Coronary artery (tissue), 2 donors: ENCODE data around the gene MEG3.

Experiments
- DNase-seq: peaks from one replicate; pipeline ENCODE4 v3.0.0-alpha.2; 2017; ENCODE audit warnings: low spot score
- H3K27ac ChIP-seq, 2 donors: fragments of 200-600 bp; sonication (generic); one replicate each; pipeline ENCODE4 v1.5.1; 2016 to 2019
- H3K4me3 ChIP-seq: fragments of 200-600 bp; sonication (generic); 2 replicates; pipeline ENCODE4 v1.5.1; 2016; ENCODE audit warnings: mild to moderate bottlenecking, moderate library complexity
- TF ChIP-seq, protein P1 (sequence below): fragments of 200-600 bp; sonication (generic); IDR thresholded peaks from one replicate; pipeline ENCODE4 v1.5.1; 2019; ENCODE audit warnings: antibody characterized with exemption

Gene MEG3

DNA sequence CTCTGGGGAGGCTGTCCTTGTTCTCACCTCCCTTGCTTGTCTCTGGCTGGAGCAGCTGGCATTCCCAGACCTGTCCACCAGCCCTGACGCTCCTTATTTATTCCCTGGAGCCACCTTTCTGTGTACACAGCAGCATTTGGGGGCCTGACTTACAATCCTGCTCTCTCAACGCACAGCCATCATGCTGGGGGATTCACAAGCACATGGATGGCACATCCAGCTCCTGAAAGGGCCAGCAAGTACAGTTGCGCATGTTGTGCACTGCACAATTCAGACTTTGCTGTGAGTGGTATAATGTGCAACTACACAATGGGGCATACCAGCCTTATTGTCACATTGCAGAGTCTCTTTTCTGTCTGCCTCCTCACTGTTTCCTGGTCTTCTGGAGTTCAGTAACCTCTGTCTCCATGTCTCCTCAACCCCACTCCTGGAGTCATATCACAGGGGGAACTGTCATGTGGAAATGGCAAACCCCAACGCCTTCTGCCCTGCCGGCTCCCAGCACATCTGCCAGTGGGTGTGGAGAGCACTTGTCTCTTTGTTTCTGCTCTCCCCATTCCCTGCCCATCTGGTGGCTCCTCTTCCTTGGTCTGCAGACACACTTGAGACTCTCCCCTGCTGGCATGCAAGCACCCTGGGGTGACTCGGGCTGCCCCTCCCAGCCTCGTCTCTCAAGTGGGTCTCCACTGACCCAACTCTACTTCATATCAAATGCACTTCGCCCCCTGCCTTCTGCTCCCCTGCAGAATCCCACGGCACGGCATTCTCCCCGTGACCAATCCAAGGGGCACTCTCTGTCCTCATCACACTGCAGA is 41.2 kb upstream of the MEG3 start:
- no peak for DNase-seq
- H3K4me3 ChIP-seq = no peak overlapping the region
- TF ChIP-seq, protein P1, sequence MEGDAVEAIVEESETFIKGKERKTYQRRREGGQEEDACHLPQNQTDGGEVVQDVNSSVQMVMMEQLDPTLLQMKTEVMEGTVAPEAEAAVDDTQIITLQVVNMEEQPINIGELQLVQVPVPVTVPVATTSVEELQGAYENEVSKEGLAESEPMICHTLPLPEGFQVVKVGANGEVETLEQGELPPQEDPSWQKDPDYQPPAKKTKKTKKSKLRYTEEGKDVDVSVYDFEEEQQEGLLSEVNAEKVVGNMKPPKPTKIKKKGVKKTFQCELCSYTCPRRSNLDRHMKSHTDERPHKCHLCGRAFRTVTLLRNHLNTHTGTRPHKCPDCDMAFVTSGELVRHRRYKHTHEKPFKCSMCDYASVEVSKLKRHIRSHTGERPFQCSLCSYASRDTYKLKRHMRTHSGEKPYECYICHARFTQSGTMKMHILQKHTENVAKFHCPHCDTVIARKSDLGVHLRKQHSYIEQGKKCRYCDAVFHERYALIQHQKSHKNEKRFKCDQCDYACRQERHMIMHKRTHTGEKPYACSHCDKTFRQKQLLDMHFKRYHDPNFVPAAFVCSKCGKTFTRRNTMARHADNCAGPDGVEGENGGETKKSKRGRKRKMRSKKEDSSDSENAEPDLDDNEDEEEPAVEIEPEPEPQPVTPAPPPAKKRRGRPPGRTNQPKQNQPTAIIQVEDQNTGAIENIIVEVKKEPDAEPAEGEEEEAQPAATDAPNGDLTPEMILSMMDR = no peak
- no peak overlapping the region for H3K27ac ChIP-seq

DNA sequence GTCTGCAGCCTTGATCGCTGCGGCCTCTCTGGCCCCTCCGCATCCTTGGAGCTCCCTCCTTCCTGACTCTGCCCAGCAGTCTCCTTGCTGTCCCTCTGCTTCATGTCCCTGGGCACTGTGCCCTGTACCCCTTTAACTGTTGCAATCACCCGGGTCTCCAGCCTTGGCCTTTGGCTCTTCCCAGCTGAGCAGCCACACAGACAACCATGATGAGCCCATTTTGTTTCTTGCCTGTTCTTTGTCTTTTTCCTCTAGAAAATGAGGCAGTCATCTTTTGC is 40.6 kb upstream of the MEG3 start:
- TF ChIP-seq, protein P1 = no peak
- Histone ChIP-seq H3K27ac (no peak overlapping the region), H3K4me3 (no peak overlapping the region)
- DNase-seq = no peak

DNA sequence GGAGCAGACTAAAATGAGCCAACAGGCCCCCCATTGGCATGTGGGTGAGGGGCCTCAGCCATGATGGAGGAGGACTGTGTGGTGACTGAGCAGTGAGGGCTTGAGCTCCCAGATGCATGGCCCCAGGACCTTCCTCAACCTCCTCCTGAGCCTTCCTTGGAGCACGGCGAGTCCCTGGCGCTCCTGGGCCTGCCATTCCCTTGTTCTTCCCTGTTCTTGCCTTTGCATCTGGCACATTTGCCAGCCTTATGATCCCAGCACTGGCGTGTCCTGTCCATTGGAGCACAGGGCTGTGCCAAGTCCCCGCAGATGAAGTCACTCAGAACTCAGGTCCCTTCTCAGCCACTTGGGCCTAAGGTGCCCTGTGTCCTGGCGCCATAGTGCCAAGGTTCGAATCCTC is 40.3 kb upstream of the MEG3 start:
- DNase-seq = no peak
- TF ChIP-seq, protein P1 = no peak
- Histone ChIP-seq H3K4me3 (no peak overlapping the region), H3K27ac (no peak overlapping the region)

DNA sequence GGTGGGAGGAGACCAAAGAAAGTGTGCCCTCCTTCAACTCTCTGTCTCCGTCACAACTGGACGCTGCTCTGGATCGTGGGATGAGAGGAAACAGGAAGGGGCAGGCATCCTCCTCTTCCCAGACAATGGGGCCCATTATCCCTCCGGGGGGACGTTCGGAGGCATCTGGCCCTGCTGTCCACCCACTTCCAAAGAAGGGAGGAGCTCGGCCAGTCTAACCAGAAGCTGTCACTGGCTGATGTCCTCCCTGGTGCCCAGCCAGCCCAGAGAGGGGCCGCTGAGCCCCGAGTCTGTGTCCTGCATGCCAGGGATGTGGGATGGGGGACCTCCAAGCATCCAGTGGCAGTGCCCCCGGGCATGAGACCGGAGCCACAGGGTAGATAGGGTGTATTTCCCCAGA is 39.8 kb upstream of the MEG3 start:
- TF ChIP-seq, protein P1 = no peak
- Histone ChIP-seq H3K4me3 (no peak overlapping the region), H3K27ac (no peak overlapping the region)
- DNase-seq = no peak

DNA sequence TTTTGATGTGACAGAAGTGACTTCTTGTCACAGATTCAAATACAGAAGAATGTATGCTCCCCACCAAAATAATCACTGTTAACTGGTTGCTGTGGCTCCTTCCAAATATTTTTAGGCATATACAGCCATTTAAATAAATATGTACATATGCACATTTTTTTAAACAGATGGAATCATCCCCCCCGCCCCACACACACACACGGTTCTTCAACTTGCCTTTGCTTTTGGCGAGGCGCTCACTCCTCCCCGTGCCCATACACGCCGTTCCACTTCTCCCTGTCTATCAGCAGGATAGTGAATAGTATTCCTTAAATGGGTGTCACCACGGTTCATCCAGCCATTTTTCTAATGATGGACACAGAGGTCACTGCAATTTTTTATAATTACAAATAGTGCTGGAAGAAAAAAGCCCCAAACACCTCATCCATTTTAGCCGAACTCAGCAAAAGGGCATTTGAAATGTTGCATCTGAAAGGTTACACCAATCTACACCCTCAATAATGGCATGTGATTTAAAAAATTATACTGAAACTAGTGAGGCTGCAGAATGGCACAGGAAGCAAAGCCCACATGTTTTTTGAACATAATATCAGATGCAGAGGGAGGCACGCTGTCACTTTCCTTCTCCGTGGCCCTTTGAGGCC is 39.2 kb upstream of the MEG3 start:
- Histone ChIP-seq H3K4me3 (no peak overlapping the region), H3K27ac (no peak overlapping the region)
- TF ChIP-seq, protein P1 = no peak
- no peak for DNase-seq

DNA sequence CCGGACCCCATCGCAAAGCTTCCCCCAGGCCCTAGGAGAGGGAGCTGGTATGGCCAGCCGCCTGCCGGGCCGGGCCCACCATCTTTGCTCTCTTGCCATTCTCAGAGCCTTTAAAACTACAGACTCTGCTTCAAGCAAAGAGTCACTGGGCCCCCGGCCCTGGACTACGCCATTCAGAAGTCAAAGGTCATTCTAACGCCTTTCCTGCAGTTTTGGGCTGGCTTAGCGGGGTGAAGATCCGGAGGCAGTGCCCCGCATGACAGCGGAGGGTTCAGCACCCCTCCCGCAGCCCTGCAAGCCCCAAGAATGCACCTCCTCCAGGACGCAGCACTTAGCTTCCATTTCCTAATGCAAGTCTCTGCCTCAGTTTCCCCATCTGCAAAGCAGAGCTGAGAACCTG is 38.3 kb upstream of the MEG3 start:
- TF ChIP-seq, protein P1 = no peak
- DNase-seq = no peak
- no peak overlapping the region for H3K4me3 ChIP-seq
- H3K27ac ChIP-seq = no peak overlapping the region

DNA sequence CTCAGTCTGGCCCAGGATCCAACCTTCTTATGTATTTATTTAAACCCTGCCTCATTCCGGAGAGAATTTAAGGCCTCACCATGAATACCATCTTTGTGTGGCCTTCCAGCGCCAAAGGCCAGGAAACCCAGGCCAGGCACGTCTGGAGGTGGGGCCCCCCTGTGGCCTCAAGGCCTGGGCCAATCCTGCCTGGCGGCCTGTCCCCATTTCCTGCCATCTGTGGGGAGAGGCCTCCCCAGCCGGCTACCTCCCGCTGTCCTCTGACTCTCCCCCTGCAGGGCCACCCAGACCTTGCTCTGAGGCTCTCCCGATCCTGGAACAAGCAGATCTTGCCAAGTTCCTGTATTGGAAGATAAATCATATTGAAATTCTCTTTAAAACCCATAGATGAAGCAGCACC is 37.4 kb upstream of the MEG3 start:
- no peak overlapping the region for H3K4me3 ChIP-seq
- no peak overlapping the region for H3K27ac ChIP-seq
- DNase-seq = no peak
- TF ChIP-seq, protein P1 = no peak
